Measurements from ENCODE around the gene MED12L.

DNA sequence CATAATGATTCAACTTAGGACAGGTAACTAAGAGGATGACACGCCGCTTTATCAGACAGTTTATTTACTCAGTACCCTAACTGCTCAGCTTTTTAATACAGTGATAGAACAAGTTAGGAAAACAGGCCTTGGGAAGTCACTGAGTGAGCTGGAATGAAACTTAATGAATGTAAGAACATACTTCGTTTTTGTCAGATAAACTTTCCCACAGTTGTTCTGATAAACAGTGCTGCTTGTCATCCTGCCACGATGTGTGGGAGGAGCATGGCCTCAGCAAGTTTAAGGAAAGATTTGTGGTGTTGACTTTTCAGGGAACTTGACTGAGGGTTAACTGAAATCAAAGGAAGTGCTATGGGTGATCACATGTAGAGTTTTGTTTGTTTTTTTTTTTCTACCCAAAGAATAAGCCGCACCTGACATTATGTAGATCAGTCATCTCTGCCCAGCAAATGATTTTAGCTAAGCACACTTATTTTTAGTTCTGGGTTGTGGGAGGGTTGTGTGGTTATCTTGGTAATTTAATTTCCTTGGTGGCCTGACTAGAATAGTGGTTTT is 198.5 kb downstream of the MED12L start:
- TF ChIP-seq, protein P1, sequence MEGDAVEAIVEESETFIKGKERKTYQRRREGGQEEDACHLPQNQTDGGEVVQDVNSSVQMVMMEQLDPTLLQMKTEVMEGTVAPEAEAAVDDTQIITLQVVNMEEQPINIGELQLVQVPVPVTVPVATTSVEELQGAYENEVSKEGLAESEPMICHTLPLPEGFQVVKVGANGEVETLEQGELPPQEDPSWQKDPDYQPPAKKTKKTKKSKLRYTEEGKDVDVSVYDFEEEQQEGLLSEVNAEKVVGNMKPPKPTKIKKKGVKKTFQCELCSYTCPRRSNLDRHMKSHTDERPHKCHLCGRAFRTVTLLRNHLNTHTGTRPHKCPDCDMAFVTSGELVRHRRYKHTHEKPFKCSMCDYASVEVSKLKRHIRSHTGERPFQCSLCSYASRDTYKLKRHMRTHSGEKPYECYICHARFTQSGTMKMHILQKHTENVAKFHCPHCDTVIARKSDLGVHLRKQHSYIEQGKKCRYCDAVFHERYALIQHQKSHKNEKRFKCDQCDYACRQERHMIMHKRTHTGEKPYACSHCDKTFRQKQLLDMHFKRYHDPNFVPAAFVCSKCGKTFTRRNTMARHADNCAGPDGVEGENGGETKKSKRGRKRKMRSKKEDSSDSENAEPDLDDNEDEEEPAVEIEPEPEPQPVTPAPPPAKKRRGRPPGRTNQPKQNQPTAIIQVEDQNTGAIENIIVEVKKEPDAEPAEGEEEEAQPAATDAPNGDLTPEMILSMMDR (IDR thresholded peaks at IDR 0.05) = no peak
- TF ChIP-seq POLR2A (IDR thresholded peaks at IDR 0.05) = no peak
